ENCODE measurements around the gene BMPR2.

GRCh38 chr2:202460119-202460518 lies 84.0 kb downstream of the BMPR2 start:
- TF ChIP-seq CTCF (IDR thresholded peaks at IDR 0.05 in 8 of 11, conservative IDR thresholded peaks at IDR 0.05 in 3 of 11) (no peak), POLR2AphosphoS5 (IDR thresholded peaks at IDR 0.05) (no peak), POLR2A (IDR thresholded peaks at IDR 0.05) (no peak)
